ENCODE measurements around the gene EGLN3. TPM values are rescaled to one million over a fixed set of nuclear protein-coding genes. Genes with fewer than 3 reads are reported as not detected.

The EGLN3 gene
- total RNA-seq, 1 experiment from 2014 or later: 0.54 TPM

GRCh38 chr14:33901426-33902155 is 49.3 kb downstream of the EGLN3 start:
- BruUV-seq (replicated peaks): no TSS peak
- Mint-ChIP-seq H3K4me3 (ENCODE audit: unreplicated experiment) (no peak overlapping the region), H3K36me3 (ENCODE audit: insufficient read depth, unreplicated experiment) (no peaks in the 10 kb centered on the region), H3K4me1 (ENCODE audit: insufficient read depth, unreplicated experiment) (no peaks in the 10 kb centered on the region), H3K27me3 (ENCODE audit: insufficient read depth, unreplicated experiment) (peaks cover 27% of the 10 kb centered on the region), H3K27ac (ENCODE audit: low read depth, unreplicated experiment) (no peak overlapping the region), H3K9me3 (ENCODE audit: unreplicated experiment) (no peaks in the 10 kb centered on the region)
- no peak for DNase-seq (ENCODE audit: unreplicated experiment)
- CTCF ChIA-PET: interaction anchor here (0.9 kb wide), 1 partner anchor 62 kb away, joined by 3 read pairs; no protein-coding TSS in a partner anchor
- intact Hi-C loops (cut with micrococcal nuclease): no loop called here
- TF ChIP-seq, protein P1, sequence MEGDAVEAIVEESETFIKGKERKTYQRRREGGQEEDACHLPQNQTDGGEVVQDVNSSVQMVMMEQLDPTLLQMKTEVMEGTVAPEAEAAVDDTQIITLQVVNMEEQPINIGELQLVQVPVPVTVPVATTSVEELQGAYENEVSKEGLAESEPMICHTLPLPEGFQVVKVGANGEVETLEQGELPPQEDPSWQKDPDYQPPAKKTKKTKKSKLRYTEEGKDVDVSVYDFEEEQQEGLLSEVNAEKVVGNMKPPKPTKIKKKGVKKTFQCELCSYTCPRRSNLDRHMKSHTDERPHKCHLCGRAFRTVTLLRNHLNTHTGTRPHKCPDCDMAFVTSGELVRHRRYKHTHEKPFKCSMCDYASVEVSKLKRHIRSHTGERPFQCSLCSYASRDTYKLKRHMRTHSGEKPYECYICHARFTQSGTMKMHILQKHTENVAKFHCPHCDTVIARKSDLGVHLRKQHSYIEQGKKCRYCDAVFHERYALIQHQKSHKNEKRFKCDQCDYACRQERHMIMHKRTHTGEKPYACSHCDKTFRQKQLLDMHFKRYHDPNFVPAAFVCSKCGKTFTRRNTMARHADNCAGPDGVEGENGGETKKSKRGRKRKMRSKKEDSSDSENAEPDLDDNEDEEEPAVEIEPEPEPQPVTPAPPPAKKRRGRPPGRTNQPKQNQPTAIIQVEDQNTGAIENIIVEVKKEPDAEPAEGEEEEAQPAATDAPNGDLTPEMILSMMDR (IDR thresholded peaks at IDR 0.05; ENCODE audit: unreplicated experiment): no peak
- POLR2A ChIA-PET: interaction anchor here (0.5 to 1.1 kb wide), 3 partner anchors 8 to 1072 kb away, joined by 3 to 5 read pairs (median 4); no protein-coding TSS in a partner anchor

DNA sequence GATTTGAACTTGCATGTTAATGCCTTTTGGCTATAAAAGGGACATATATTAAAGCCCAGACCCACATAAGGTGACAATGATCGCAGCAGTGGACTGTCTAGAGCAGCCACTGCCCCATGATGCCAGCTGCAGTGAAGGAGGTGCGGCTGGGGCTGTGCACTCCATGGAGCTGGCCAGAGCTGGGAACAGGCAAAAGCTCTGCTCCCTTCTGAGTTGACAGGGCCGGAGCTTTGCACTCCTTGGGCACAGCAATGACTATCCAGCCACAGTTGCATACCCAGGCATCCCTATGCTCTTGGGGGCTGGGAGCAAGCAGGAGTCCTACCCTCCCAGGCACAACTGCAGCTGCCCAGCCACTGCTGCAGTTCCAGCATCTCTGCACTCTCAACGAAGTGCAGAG is 50.2 kb downstream of the EGLN3 start:
- BruUV-seq (replicated peaks): no TSS peak
- ChIA-PET POLR2A (interaction anchor here (1.1 to 1.2 kb wide), 2 partner anchors 9 to 12 kb away, joined by 3 to 4 read pairs; no protein-coding TSS in a partner anchor), CTCF (interaction anchor here (1.0 to 1.2 kb wide), 2 partner anchors 17 to 53 kb away, joined by 3 read pairs; no protein-coding TSS in a partner anchor)
- TF ChIP-seq, protein P1 (IDR thresholded peaks at IDR 0.05; ENCODE audit: unreplicated experiment): no peak
- H3K27me3 Mint-ChIP-seq (ENCODE audit: insufficient read depth, unreplicated experiment): peaks cover 27% of the 10 kb centered on the region
- no peak overlapping the region for H3K27ac Mint-ChIP-seq (ENCODE audit: low read depth, unreplicated experiment)
- H3K4me3 Mint-ChIP-seq (ENCODE audit: unreplicated experiment): no peak overlapping the region
- H3K36me3 Mint-ChIP-seq (ENCODE audit: insufficient read depth, unreplicated experiment): no peaks in the 10 kb centered on the region
- intact Hi-C loops (cut with micrococcal nuclease): no loop called here
- H3K4me1 Mint-ChIP-seq (ENCODE audit: insufficient read depth, unreplicated experiment): no peaks in the 10 kb centered on the region
- H3K9me3 Mint-ChIP-seq (ENCODE audit: unreplicated experiment): peaks cover under 1% of the 10 kb centered on the region
- DNase-seq (ENCODE audit: unreplicated experiment): no peak

DNA sequence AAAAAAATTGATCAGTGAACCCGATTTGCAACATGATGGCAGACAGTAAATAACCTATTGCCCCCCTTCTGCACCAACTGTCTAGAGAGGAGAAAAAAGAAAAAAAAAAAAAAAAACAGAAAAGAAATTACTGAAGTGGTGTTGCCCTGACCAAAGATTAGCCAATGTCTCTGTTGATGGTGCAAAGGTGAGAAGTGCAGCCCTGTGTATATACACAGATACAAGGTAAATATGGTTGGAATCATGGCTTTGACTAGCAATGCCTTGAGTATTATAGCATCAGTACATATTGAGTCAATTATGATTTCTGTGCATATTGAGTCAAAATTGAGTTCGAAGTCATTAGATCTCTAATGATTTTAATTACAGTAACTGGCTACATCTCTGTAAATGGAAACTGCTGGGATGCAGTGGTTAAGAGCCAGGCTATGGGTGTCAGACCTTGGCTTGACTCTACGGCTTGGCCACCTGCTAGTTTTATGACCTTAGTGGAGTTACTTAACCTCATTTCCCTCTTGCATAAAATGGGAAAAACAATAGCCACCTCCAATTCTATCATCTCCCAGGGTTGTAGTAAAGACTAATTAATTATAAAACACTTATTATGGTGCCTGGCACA is 51.0 kb downstream of the EGLN3 start:
- Mint-ChIP-seq H3K27me3 (ENCODE audit: insufficient read depth, unreplicated experiment) (peaks cover 22% of the 10 kb centered on the region), H3K9me3 (ENCODE audit: unreplicated experiment) (peaks cover 10% of the 10 kb centered on the region), H3K36me3 (ENCODE audit: insufficient read depth, unreplicated experiment) (no peaks in the 10 kb centered on the region), H3K4me3 (ENCODE audit: unreplicated experiment) (no peak overlapping the region), H3K27ac (ENCODE audit: low read depth, unreplicated experiment) (no peak overlapping the region), H3K4me1 (ENCODE audit: insufficient read depth, unreplicated experiment) (no peaks in the 10 kb centered on the region)
- ChIA-PET POLR2A (interaction anchor here (1.2 kb wide), 1 partner anchor 12 kb away, joined by 3 read pairs; no protein-coding TSS in a partner anchor), CTCF (interaction anchor here (1.2 kb wide), 1 partner anchor 16 kb away, joined by 3 read pairs; no protein-coding TSS in a partner anchor)
- no TSS peak for BruUV-seq (replicated peaks)
- DNase-seq (ENCODE audit: unreplicated experiment): no peak
- TF ChIP-seq, protein P1 (IDR thresholded peaks at IDR 0.05; ENCODE audit: unreplicated experiment): no peak
- intact Hi-C loops (cut with micrococcal nuclease): no loop called here

DNA sequence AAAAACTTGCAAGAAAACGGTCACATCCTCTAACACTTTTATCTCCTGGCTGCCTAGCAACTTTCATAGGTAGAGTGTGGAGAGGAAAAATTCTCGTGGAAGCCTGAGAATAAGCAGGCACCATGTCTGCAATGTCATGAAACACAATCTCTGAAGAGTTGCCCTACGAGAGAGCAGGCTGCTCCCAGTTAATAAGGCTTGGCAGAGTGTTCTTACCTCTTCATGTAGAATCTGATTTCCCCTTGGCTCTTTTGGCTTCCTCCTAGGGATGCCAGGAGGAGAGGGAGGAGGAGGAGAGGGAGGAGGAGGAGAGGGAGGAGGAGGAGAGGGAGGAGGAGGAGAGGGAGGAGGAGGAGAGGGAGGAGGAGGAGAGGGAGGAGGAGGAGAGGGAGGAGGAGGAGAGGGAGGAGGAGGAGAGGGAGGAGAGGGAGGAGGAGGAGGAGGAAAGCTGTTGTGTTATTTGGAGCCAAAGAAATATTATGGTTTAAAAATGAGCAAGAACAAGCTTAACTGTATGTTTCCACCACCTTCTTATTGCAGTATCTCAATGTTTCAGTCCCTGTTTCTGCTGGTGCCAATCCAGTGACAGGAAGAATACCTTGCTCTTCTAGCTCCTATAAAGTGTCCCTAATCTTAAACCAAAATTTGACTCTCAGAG is 52.9 kb downstream of the EGLN3 start:
- peaks cover 14% of the 10 kb centered on the region for H3K9me3 Mint-ChIP-seq (ENCODE audit: unreplicated experiment)
- no peaks in the 10 kb centered on the region for H3K36me3 Mint-ChIP-seq (ENCODE audit: insufficient read depth, unreplicated experiment)
- TF ChIP-seq, protein P1 (IDR thresholded peaks at IDR 0.05; ENCODE audit: unreplicated experiment): no peak
- BruUV-seq (replicated peaks): no TSS peak
- H3K27ac Mint-ChIP-seq (ENCODE audit: low read depth, unreplicated experiment): no peak overlapping the region
- no peak for DNase-seq (ENCODE audit: unreplicated experiment)
- peaks cover 4% of the 10 kb centered on the region for H3K27me3 Mint-ChIP-seq (ENCODE audit: insufficient read depth, unreplicated experiment)
- H3K4me3 Mint-ChIP-seq (ENCODE audit: unreplicated experiment): no peak overlapping the region
- ChIA-PET CTCF (interaction anchor here (0.6 to 1.3 kb wide), 3 partner anchors 12 to 595 kb away, joined by 4 to 6 read pairs (median 5); no protein-coding TSS in a partner anchor), POLR2A (no interaction called here)
- intact Hi-C loops (cut with micrococcal nuclease): no loop called here
- no peaks in the 10 kb centered on the region for H3K4me1 Mint-ChIP-seq (ENCODE audit: insufficient read depth, unreplicated experiment)
